A549 (cell line): ENCODE results near the gene SHC4. TPM values are rescaled to one million over a fixed set of nuclear protein-coding genes. Genes with fewer than 3 reads are reported as not detected.

Experiments used
- ATAC-seq, 2 experiments: fragments of 200-7000 bp in 1 of 2; fragments of >200 bp in 1 of 2; cut with Nextera tagmentation in 1 of 2; cut with Tn5 transposase in 1 of 2; 3 replicates each; pipeline versions ENCODE4 v1.8.0 to v1.9.1; 2018 to 2020; ENCODE audit warnings: mild to moderate bottlenecking in 1 of 2, moderate library complexity in 1 of 2
- CTCF ChIA-PET: fragments of 300-600 bp; sonication (Branson Sonifier 250); formaldehyde crosslinking; extraction: SDS; loops from one replicate; lab custom pipeline; 2021; ENCODE audit warnings: antibody characterized with exemption, inconsistent platforms; lab: Yijun Ruan, JAX
- POLR2A ChIA-PET: fragments of 350-600 bp; formaldehyde crosslinking; extraction: SDS; loops from one replicate; lab custom pipeline; 2021; ENCODE audit warnings: antibody characterized with exemption, inconsistent platforms; lab: Yijun Ruan, JAX
- DNase-seq, 2 experiments: peaks; one replicate each; pipeline versions ENCODE4 v3.0.0 to v3.0.0-alpha.2; 2011 to 2016; ENCODE audit warnings: low read depth in 1 of 2, low spot score in 1 of 2
- FAIRE-seq: peaks from 2 replicates; lab custom pipeline; 2011; peaks lifted over from hg19 to GRCh38; lab: Jason Lieb, UNC
- H3K27ac ChIP-seq, 2 experiments: fragments of >200 bp; sonication (Bioruptor Twin); formaldehyde crosslinking; 3 replicates each; pipeline ENCODE4 v1.5.1; 2016 to 2017
- H3K4me1 ChIP-seq: fragments of >200 bp; sonication (Bioruptor Twin); formaldehyde crosslinking; 3 replicates; pipeline ENCODE4 v1.6.1; 2016
- H3K4me2 ChIP-seq: fragments of >200 bp; sonication (Bioruptor Twin); formaldehyde crosslinking; 3 replicates; pipeline ENCODE4 v1.6.1; 2016
- H3K4me3 ChIP-seq: fragments of >200 bp; sonication (Bioruptor Twin); formaldehyde crosslinking; 3 replicates; pipeline ENCODE4 v1.5.1; 2016
- H3K9me3 ChIP-seq: fragments of >200 bp; sonication (Bioruptor Twin); formaldehyde crosslinking; 3 replicates; pipeline ENCODE4 v1.6.1; 2016
- CBX2 ChIP-seq: fragments of 200-600 bp; sonication (generic); IDR thresholded peaks from 2 replicates; pipeline ENCODE4 v1.6.1; 2016; ENCODE audit warnings: low read depth, mild to moderate bottlenecking, borderline replicate concordance
- CHD4 ChIP-seq: fragments of 200-600 bp; sonication (generic); IDR thresholded peaks from 2 replicates; pipeline ENCODE4 v1.6.1; 2016; ENCODE audit warnings: antibody characterized with exemption, mild to moderate bottlenecking, borderline replicate concordance
- ELK1 ChIP-seq: fragments of 150-350 bp; IDR thresholded peaks from 2 replicates; pipeline ENCODE4 v1.6.1; 2014; ENCODE audit warnings: low read depth, mild to moderate bottlenecking, low read length
- ESRRA ChIP-seq: fragments of 150-350 bp; IDR thresholded peaks from 2 replicates; pipeline ENCODE4 v1.6.1; 2014; ENCODE audit warnings: mild to moderate bottlenecking, low read length, borderline replicate concordance
- FOSB ChIP-seq: fragments of 250-450 bp; sonication (Bioruptor Pico); IDR thresholded peaks from 2 replicates; pipeline ENCODE4 v1.5.0; 2020; ENCODE audit warnings: mild to moderate bottlenecking, moderate library complexity
- FOSL2 ChIP-seq, 2 experiments: fragments of 450-650 bp in 1 of 2; fragments of >200 bp in 1 of 2; sonication (Bioruptor Twin) in 1 of 2; formaldehyde crosslinking; IDR thresholded peaks; 2 replicates each; pipeline versions ENCODE4 v1.5.0 to v1.6.1; 2016 to 2020; ENCODE audit warnings: mild to moderate bottlenecking in 1 of 2, moderate library complexity in 1 of 2
- JUN ChIP-seq, 2 experiments: fragments of >200 bp; sonication (Bioruptor Twin); formaldehyde crosslinking; IDR thresholded peaks; 2 replicates in 1 of 2; 3 replicates in 1 of 2; pipeline ENCODE4 v1.6.1; 2016 to 2017
- JUNB ChIP-seq: fragments of >200 bp; sonication (Bioruptor Twin); formaldehyde crosslinking; IDR thresholded peaks from 2 replicates; pipeline ENCODE4 v1.6.1; 2016
- MAFK ChIP-seq: fragments of 450-650 bp; IDR thresholded peaks from 2 replicates; pipeline ENCODE4 v1.6.1; 2014; ENCODE audit not compliant: partially characterized antibody
- MAX ChIP-seq: IDR thresholded peaks from 2 replicates; pipeline ENCODE4 v1.6.1; 2012
- MAZ ChIP-seq: fragments of 150-350 bp; IDR thresholded peaks from 2 replicates; pipeline ENCODE4 v1.6.1; 2014; ENCODE audit warnings: antibody characterized with exemption, low read depth, low read length, borderline replicate concordance
- NPAS2 ChIP-seq: fragments of 250-450 bp; sonication (Bioruptor Pico); IDR thresholded peaks from 2 replicates; pipeline ENCODE4 v1.8.0; 2022; ENCODE audit warnings: mild to moderate bottlenecking, moderate library complexity, borderline replicate concordance
- NR3C1 ChIP-seq: fragments of >200 bp; sonication (Bioruptor Twin); formaldehyde crosslinking; IDR thresholded peaks from 3 replicates; pipeline ENCODE4 v1.6.1; 2017
- PHF8 ChIP-seq: fragments of 200-600 bp; sonication (generic); IDR thresholded peaks from 2 replicates; pipeline ENCODE4 v1.6.1; 2016; ENCODE audit warnings: low read depth, mild to moderate bottlenecking, antibody characterized with exemption, moderate library complexity, borderline replicate concordance
- SMC3 ChIP-seq: fragments of >200 bp; sonication (Bioruptor Twin); formaldehyde crosslinking; IDR thresholded peaks from 3 replicates; pipeline ENCODE4 v1.6.1; 2018; ENCODE audit warnings: inconsistent platforms
- ZC3H11A ChIP-seq: fragments of 450-650 bp; IDR thresholded peaks from 2 replicates; pipeline ENCODE4 v1.6.1; 2014; ENCODE audit warnings: antibody characterized with exemption, mild to moderate bottlenecking
- ZFP36 ChIP-seq: fragments of 450-650 bp; IDR thresholded peaks from 2 replicates; pipeline ENCODE4 v1.6.1; 2014; ENCODE audit warnings: borderline replicate concordance; ENCODE audit not compliant: partially characterized antibody
- ZNF302 ChIP-seq: fragments of 250-450 bp; sonication (Bioruptor Pico); IDR thresholded peaks from 2 replicates; pipeline ENCODE4 v1.9.0; 2021; ENCODE audit warnings: inconsistent platforms, mild to moderate bottlenecking, moderate library complexity
- ZSCAN20 ChIP-seq: fragments of 250-450 bp; sonication (Bioruptor Pico); IDR thresholded peaks from 2 replicates; pipeline ENCODE4 v1.8.0; 2022; ENCODE audit warnings: mild to moderate bottlenecking, moderate library complexity
- WGBS: methylation state at CpG from one replicate; pipeline ENCODE4 v1.1.6; 2017; ENCODE audit errors: missing lambda C conversion rate; 5-methylcytosine and 5-hydroxymethylcytosine counted together
- polyA plus RNA-seq, 4 experiments: library from polyadenylated mRNA; depleted of rRNA in 3 of 4; stranded (reverse); fragments of >200 nt; fragmentation: RNase III in 1 of 4; extraction: RNeasy Plus Mini Kit Qiagen cat#74134 plus additional on column Dnase treatment in 1 of 4; gene quantifications; 2 replicates in 3 of 4; 3 replicates in 1 of 4; pipeline ENCODE4 v1.2.3, GENCODE V29; 2011 to 2017
- TF ChIP-seq, protein P1 (sequence below): fragments of 200-600 bp; sonication (generic); IDR thresholded peaks from 2 replicates; pipeline ENCODE4 v1.6.1; 2016; ENCODE audit warnings: antibody characterized with exemption, mild to moderate bottlenecking, moderate library complexity
- TF ChIP-seq, protein P2 (sequence below): fragments of 250-450 bp; sonication (Bioruptor Pico); IDR thresholded peaks from 2 replicates; pipeline ENCODE4 v1.5.0; 2020; ENCODE audit warnings: low read depth, mild to moderate bottlenecking, moderate library complexity
- TF ChIP-seq, protein P3 (sequence below): fragments of >200 bp; sonication (Bioruptor Twin); formaldehyde crosslinking; IDR thresholded peaks from 2 replicates; pipeline ENCODE4 v1.6.1; 2016

Gene SHC4
- polyA plus RNA-seq, 2 of the 4 experiments (the other 2 are of a cell fraction) = 0.08 to 0.16 TPM

DNA sequence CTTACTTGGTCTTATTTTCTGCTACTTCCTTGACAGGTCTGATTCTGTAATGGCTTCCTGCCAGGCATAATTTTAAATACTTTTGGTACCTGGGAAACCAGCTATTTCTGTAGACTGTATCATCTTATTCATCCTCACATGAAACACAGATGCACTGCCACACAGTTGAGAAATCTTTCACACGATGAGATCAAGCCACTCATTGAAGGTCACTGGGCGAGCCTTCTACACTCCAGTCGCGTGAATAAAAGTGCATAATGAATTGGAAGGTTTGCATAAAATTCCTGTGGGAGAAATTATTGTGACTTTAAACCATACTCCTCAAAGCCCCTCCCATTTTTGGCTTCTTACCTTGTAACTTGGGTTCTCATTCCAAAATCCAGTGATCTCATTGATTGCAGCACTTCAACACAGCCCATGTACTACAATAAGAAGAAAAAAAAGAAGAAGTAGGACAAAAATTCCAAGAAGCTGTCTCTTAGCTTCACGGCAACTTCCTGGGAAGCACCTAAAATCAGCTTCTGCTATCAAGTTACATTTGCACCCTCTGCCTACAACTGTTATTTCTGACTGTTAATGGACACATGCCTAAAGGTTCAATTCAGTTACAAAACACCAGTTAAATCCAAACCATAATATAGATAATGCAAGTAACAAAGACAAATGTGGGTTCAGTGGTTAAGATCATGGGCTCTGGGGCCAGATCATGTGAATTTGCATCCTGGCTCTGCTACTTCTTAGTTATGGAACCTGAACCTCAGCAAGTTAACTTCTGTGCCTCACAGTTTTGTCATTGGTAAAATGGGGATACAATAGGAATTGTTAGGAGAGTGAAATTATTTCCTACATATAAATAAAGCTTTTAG, 39.0 kb downstream of the SHC4 start:
- ChIA-PET CTCF (interaction anchor here (0.6 to 2.1 kb wide), 5 partner anchors 12 to 63 kb away, joined by 3 to 7 read pairs (median 3); no protein-coding TSS in a partner anchor), POLR2A (no interaction called here)
- Histone ChIP-seq H3K4me3 (no peak overlapping the region), H3K4me1 (peaks cover 11% of the 10 kb centered on the region; the same call in 2 of the 3 replicates), H3K27ac (no peak overlapping the region), H3K9me3 (no peaks in the 10 kb centered on the region), H3K4me2 (no peak overlapping the region; the same call in 2 of the 3 replicates)
- FAIRE-seq (no peak), ATAC-seq (no peak), DNase-seq (no peak)
- TF ChIP-seq ZFP36 (no peak), NPAS2 (CRISPR knock-in tag) (no peak), FOSL2 (IDR thresholded peaks at IDR 0.05) (no peak), FOSL2 (CRISPR knock-in tag; IDR thresholded peaks at IDR 0.05) (no peak), PHF8 (no peak), JUN (IDR thresholded peaks at IDR 0.05) (no peak), MAZ (no peak), CHD4 (no peak), SMC3 (no peak), JUNB (no peak), CBX2 (no peak), FOSB (CRISPR knock-in tag) (no peak), ESRRA (no peak), MAFK (no peak)
- TF ChIP-seq, protein P1, sequence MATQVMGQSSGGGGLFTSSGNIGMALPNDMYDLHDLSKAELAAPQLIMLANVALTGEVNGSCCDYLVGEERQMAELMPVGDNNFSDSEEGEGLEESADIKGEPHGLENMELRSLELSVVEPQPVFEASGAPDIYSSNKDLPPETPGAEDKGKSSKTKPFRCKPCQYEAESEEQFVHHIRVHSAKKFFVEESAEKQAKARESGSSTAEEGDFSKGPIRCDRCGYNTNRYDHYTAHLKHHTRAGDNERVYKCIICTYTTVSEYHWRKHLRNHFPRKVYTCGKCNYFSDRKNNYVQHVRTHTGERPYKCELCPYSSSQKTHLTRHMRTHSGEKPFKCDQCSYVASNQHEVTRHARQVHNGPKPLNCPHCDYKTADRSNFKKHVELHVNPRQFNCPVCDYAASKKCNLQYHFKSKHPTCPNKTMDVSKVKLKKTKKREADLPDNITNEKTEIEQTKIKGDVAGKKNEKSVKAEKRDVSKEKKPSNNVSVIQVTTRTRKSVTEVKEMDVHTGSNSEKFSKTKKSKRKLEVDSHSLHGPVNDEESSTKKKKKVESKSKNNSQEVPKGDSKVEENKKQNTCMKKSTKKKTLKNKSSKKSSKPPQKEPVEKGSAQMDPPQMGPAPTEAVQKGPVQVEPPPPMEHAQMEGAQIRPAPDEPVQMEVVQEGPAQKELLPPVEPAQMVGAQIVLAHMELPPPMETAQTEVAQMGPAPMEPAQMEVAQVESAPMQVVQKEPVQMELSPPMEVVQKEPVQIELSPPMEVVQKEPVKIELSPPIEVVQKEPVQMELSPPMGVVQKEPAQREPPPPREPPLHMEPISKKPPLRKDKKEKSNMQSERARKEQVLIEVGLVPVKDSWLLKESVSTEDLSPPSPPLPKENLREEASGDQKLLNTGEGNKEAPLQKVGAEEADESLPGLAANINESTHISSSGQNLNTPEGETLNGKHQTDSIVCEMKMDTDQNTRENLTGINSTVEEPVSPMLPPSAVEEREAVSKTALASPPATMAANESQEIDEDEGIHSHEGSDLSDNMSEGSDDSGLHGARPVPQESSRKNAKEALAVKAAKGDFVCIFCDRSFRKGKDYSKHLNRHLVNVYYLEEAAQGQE = no peak
- WGBS = 87% methylated on average over 5 of the region's 5 CpGs

DNA sequence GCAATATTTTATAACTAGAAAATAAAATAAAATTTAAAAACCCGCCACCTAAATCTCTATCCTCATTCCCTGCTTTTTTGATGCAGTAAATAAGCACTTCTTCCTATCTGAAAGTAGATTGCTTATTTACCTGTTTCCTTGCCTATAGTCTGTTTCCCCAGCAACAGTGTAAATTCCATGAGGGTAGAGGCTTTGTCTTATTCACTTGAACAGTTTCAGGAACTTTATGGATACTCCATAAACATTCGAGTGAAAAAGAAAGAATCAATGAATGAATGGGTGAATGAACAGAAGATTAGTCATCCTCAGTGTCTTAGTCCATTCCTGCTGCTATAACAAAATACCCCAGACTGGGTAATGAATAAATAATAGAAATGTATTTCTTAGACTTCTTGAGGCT, 41.7 kb downstream of the SHC4 start:
- FAIRE-seq (no peak), ATAC-seq (no peak), DNase-seq (no peak)
- Histone ChIP-seq H3K4me2 (no peak overlapping the region), H3K4me3 (no peak overlapping the region), H3K4me1 (peaks cover 11% of the 10 kb centered on the region; the same call in 2 of the 3 replicates), H3K27ac (no peak overlapping the region), H3K9me3 (no peaks in the 10 kb centered on the region)
- TF ChIP-seq ZNF302 = no peak
- no peak for TF ChIP-seq ELK1
- TF ChIP-seq, protein P2, sequence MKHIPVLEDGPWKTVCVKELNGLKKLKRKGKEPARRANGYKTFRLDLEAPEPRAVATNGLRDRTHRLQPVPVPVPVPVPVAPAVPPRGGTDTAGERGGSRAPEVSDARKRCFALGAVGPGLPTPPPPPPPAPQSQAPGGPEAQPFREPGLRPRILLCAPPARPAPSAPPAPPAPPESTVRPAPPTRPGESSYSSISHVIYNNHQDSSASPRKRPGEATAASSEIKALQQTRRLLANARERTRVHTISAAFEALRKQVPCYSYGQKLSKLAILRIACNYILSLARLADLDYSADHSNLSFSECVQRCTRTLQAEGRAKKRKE (CRISPR knock-in tag) = no peak
- TF ChIP-seq CHD4 = no peak
- TF ChIP-seq MAX = no peak
- TF ChIP-seq, protein P3, sequence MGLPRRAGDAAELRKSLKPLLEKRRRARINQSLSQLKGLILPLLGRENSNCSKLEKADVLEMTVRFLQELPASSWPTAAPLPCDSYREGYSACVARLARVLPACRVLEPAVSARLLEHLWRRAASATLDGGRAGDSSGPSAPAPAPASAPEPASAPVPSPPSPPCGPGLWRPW = no peak
- TF ChIP-seq ZC3H11A = no peak
- TF ChIP-seq CBX2 = no peak
- no peak for TF ChIP-seq NR3C1
- no peak for TF ChIP-seq SMC3
- TF ChIP-seq ESRRA = no peak
- no peak for TF ChIP-seq FOSB (CRISPR knock-in tag)
- no peak for TF ChIP-seq ZSCAN20 (CRISPR knock-in tag)
- TF ChIP-seq, all 56 proteins: peak for 0
- ChIA-PET POLR2A (no interaction called here), CTCF (no interaction called here)
- WGBS = 80% methylated on average over 2 of the region's 2 CpGs
